HEK293T (cell line): ENCODE results near the gene MC1R.
A peak's percentile ranks its signal among the peaks of the same experiment; 100 is the strongest.

ENCODE experiments used
- CTCF ChIA-PET: fragments of 350-600 bp; formaldehyde crosslinking; extraction: SDS; loops from one replicate; lab custom pipeline; 2021; ENCODE audit warnings: antibody characterized with exemption, inconsistent platforms; lab: Yijun Ruan, JAX
- POLR2A ChIA-PET: fragments of 350-600 bp; formaldehyde crosslinking; extraction: SDS; loops from one replicate; lab custom pipeline; 2020; ENCODE audit warnings: antibody characterized with exemption, inconsistent platforms; lab: Yijun Ruan, JAX
- DNase-seq: peaks from one replicate; pipeline ENCODE4 v3.0.0; 2012; ENCODE audit warnings: mixed read lengths; ENCODE audit errors: extremely low spot score
- ARNT ChIP-seq: fragments of 450-650 bp; IDR thresholded peaks from 2 replicates; pipeline ENCODE4 v1.6.1; 2017; ENCODE audit warnings: mild to moderate bottlenecking
- BHLHE40 ChIP-seq: fragments of 450-650 bp; IDR thresholded peaks from 2 replicates; pipeline ENCODE4 v1.6.1; 2016; ENCODE audit warnings: mild to moderate bottlenecking, moderate library complexity, borderline replicate concordance
- CTBP1 ChIP-seq: fragments of 450-650 bp; IDR thresholded peaks from 2 replicates; pipeline ENCODE4 v1.6.1; 2016; ENCODE audit warnings: borderline replicate concordance
- ELF4 ChIP-seq: fragments of 450-650 bp; IDR thresholded peaks from 2 replicates; pipeline ENCODE4 v1.6.1; 2017; ENCODE audit warnings: antibody characterized with exemption
- FOXA1 ChIP-seq: fragments of 450-650 bp; IDR thresholded peaks from 2 replicates; pipeline ENCODE4 v1.6.1; 2016; ENCODE audit warnings: mild to moderate bottlenecking
- FOXK2 ChIP-seq: fragments of 450-650 bp; IDR thresholded peaks from 2 replicates; pipeline ENCODE4 v1.6.1; 2016; ENCODE audit warnings: mild to moderate bottlenecking
- FOXM1 ChIP-seq: fragments of 450-650 bp; IDR thresholded peaks from 2 replicates; pipeline ENCODE4 v1.6.1; 2017; ENCODE audit warnings: mild to moderate bottlenecking, borderline replicate concordance
- HDGF ChIP-seq: fragments of 450-650 bp; IDR thresholded peaks from 2 replicates; pipeline ENCODE4 v1.6.1; 2017; ENCODE audit warnings: antibody characterized with exemption, borderline replicate concordance
- L3MBTL2 ChIP-seq: fragments of 450-650 bp; conservative IDR thresholded peaks from 2 replicates; pipeline ENCODE4 v1.6.1; 2016; ENCODE audit warnings: mild to moderate bottlenecking
- LEF1 ChIP-seq: fragments of 450-650 bp; IDR thresholded peaks from 2 replicates; pipeline ENCODE4 v1.6.1; 2017; ENCODE audit warnings: mild to moderate bottlenecking, borderline replicate concordance
- NFRKB ChIP-seq: fragments of 450-650 bp; IDR thresholded peaks from 2 replicates; pipeline ENCODE4 v1.6.1; 2016; ENCODE audit warnings: mild to moderate bottlenecking, moderate library complexity
- PKNOX1 ChIP-seq: fragments of 450-650 bp; IDR thresholded peaks from 2 replicates; pipeline ENCODE4 v1.6.1; 2016
- SP1 ChIP-seq: fragments of 450-650 bp; IDR thresholded peaks from 2 replicates; pipeline ENCODE4 v1.6.1; 2017
- SUZ12 ChIP-seq: fragments of 450-650 bp; IDR thresholded peaks from 2 replicates; pipeline ENCODE4 v1.6.1; 2016; ENCODE audit warnings: mild to moderate bottlenecking
- TARDBP ChIP-seq: fragments of 450-650 bp; IDR thresholded peaks from 2 replicates; pipeline ENCODE4 v1.6.1; 2016
- ZNF384 ChIP-seq: fragments of 450-650 bp; IDR thresholded peaks from 2 replicates; pipeline ENCODE4 v1.6.1; 2016

The MC1R gene

GRCh38 chr16:89918453-89919347, at the start of gene MC1R:
Gene MC1R (plus strand): TSS chr16:89918862. CDS start chr16:89919259, 397 bp downstream.
- peak; percentile 46 for DNase-seq
- CTCF ChIA-PET, result interaction anchor here (0.8 to 1.0 kb wide), 5 partner anchors 9 to 1112 kb away, joined by 3 to 6 read pairs (median 4); partner anchors contain the start of gene TCF25
- TF ChIP-seq BHLHE40, result no peak
- TF ChIP-seq ZNF384, result no peak
- TF ChIP-seq HDGF, result no peak
- TF ChIP-seq LEF1, result no peak
- TF ChIP-seq CTBP1, result no peak
- no peak for TF ChIP-seq TARDBP
- POLR2A ChIA-PET, result interaction anchor here (0.7 to 1.7 kb wide), 6 partner anchors 9 to 102 kb away, joined by 3 to 9 read pairs (median 4); partner anchors contain the start of gene TCF25

GRCh38 chr16:89869911-89870310, 48.8 kb upstream of the MC1R start:
- TF ChIP-seq ARNT (no peak), ZNF384 (no peak), FOXM1 (no peak), ELF4 (no peak), TARDBP (no peak), CTBP1 (no peak), SUZ12 (no peak), L3MBTL2 (no peak), BHLHE40 (no peak), NFRKB (no peak), PKNOX1 (no peak)
- POLR2A ChIA-PET, result interaction anchor here (0.8 to 4.2 kb wide), 2 partner anchors 10 to 55 kb away, joined by 3 to 30 read pairs; no protein-coding TSS in a partner anchor
- CTCF ChIA-PET, result interaction anchor here (1.0 kb wide), 1 partner anchor 9 kb away, joined by 4 read pairs; no protein-coding TSS in a partner anchor

GRCh38 chr16:89870440-89870839, 48.2 kb upstream of the MC1R start:
- ChIA-PET CTCF (interaction anchor here (1.0 kb wide), 1 partner anchor 9 kb away, joined by 4 read pairs; no protein-coding TSS in a partner anchor), POLR2A (interaction anchor here (0.8 to 4.2 kb wide), 2 partner anchors 11 to 55 kb away, joined by 3 to 30 read pairs; no protein-coding TSS in a partner anchor)
- DNase-seq, result no peak
- TF ChIP-seq SP1, result no peak
- no peak for TF ChIP-seq NFRKB
- TF ChIP-seq L3MBTL2, result no peak
- no peak for TF ChIP-seq CTBP1
- TF ChIP-seq ARNT, result no peak
- TF ChIP-seq SUZ12, result no peak
- no peak for TF ChIP-seq FOXA1
- TF ChIP-seq PKNOX1, result no peak
- no peak for TF ChIP-seq LEF1

More at GRCh38 chr16:89869911-89870310, 48.8 kb upstream of the MC1R start:
- DNase-seq, result no peak

GRCh38 chr16:89871895-89872294, 46.8 kb upstream of the MC1R start:
- ChIA-PET CTCF (interaction anchor here (1.0 to 1.6 kb wide), 3 partner anchors 11 to 47 kb away, joined by 3 to 6 read pairs (median 3); partner anchors contain the start of gene MC1R), POLR2A (interaction anchor here (0.8 to 4.2 kb wide), 6 partner anchors 8 to 149 kb away, joined by 3 to 30 read pairs (median 4); partner anchors contain the start of genes FANCA and MC1R)
- TF ChIP-seq ZNF384 (no peak), L3MBTL2 (no peak), BHLHE40 (no peak), FOXM1 (no peak), LEF1 (no peak), CTBP1 (no peak), FOXK2 (no peak), TARDBP (no peak), ELF4 (no peak), PKNOX1 (no peak), FOXA1 (no peak), SP1 (no peak), NFRKB (no peak), SUZ12 (no peak)
- DNase-seq, result no peak

GRCh38 chr16:89873109-89873971, 45.3 kb upstream of the MC1R start, which contains the start of gene TCF25:
Gene TCF25 (plus strand): TSS chr16:89873592. CDS start chr16:89873668, 76 bp downstream.
- CTCF ChIA-PET, result interaction anchor here (0.6 to 1.6 kb wide), 2 partner anchors 24 to 46 kb away, joined by 3 to 6 read pairs; partner anchors contain the start of gene MC1R
- POLR2A ChIA-PET, result interaction anchor here (0.6 to 4.2 kb wide), 38 partner anchors 9 to 173 kb away, joined by 3 to 34 read pairs (median 4); partner anchors contain the start of genes FANCA, MC1R and TUBB3
- peak; percentile 97 for DNase-seq
- no peak for TF ChIP-seq ELF4
- no peak for TF ChIP-seq SUZ12
- TF ChIP-seq NFRKB, result no peak
- TF ChIP-seq FOXK2, result no peak
- TF ChIP-seq CTBP1, result no peak
- no peak for TF ChIP-seq BHLHE40
- TF ChIP-seq ZNF384, result no peak
- no peak for TF ChIP-seq TARDBP
- no peak for TF ChIP-seq LEF1
- TF ChIP-seq L3MBTL2, result peak; percentile 93
- TF ChIP-seq HDGF, result no peak
- no peak for TF ChIP-seq FOXM1
- TF ChIP-seq SP1, result no peak
- peak; percentile 87; the same call in 1 of the 2 replicates for TF ChIP-seq PKNOX1
- TF ChIP-seq FOXA1, result no peak
